ENCODE results near the gene GAS6. TPM values are rescaled to one million over a fixed set of nuclear protein-coding genes. Genes with fewer than 3 reads are reported as not detected.

GAS6 gene
- total RNA-seq, 2 experiments from 2014 or later = 0.17 TPM; not detected in 1

GRCh38 chr13:113854238-113855011 lies 9.5 kb downstream of the GAS6 start:
- POLR2A ChIA-PET = no interaction called here
- CTCF ChIA-PET = interaction anchor here (0.8 kb wide), 1 partner anchor 73 kb away, joined by 3 read pairs; no protein-coding TSS in a partner anchor

- ChIA-PET POLR2A (no interaction called here), CTCF (interaction anchor here (0.8 kb wide), 1 partner anchor 72 kb away, joined by 3 read pairs; no protein-coding TSS in a partner anchor)
Measured at GRCh38 chr13:113853518-113854237, 10.2 kb downstream of the GAS6 start.

- POLR2A ChIA-PET = no interaction called here
- CTCF ChIA-PET = no interaction called here
Measured at GRCh38 chr13:113852536-113853517, 11.0 kb downstream of the GAS6 start.

- ChIA-PET POLR2A (no interaction called here), CTCF (no interaction called here)
Measured at GRCh38 chr13:113851826-113852535, 11.9 kb downstream of the GAS6 start.

GRCh38 chr13:113851480-113851803 lies 12.4 kb downstream of the GAS6 start:
- CTCF ChIA-PET = no interaction called here

GRCh38 chr13:113850722-113851479 lies 13.0 kb downstream of the GAS6 start:
- ChIA-PET POLR2A (no interaction called here), CTCF (no interaction called here)

More at GRCh38 chr13:113851480-113851803, 12.4 kb downstream of the GAS6 start:
- POLR2A ChIA-PET = no interaction called here

- ChIA-PET POLR2A (no interaction called here), CTCF (no interaction called here)
Measured at GRCh38 chr13:113849981-113850721, 13.7 kb downstream of the GAS6 start.

GRCh38 chr13:113849546-113849945 lies 14.3 kb downstream of the GAS6 start:
- CTCF ChIA-PET = no interaction called here
- POLR2A ChIA-PET = no interaction called here

GRCh38 chr13:113848431-113849260 lies 15.2 kb downstream of the GAS6 start:
- POLR2A ChIA-PET = no interaction called here
- CTCF ChIA-PET = no interaction called here

- POLR2A ChIA-PET = no interaction called here
- CTCF ChIA-PET = no interaction called here
Measured at GRCh38 chr13:113848020-113848419, 15.9 kb downstream of the GAS6 start.

- POLR2A ChIA-PET = no interaction called here
- CTCF ChIA-PET = no interaction called here
Measured at GRCh38 chr13:113846636-113847318, 17.1 kb downstream of the GAS6 start.

- CTCF ChIA-PET = no interaction called here
Measured at GRCh38 chr13:113845723-113846635, 17.9 kb downstream of the GAS6 start.

GRCh38 chr13:113845055-113845454 lies 18.8 kb downstream of the GAS6 start:
- ChIA-PET CTCF (no interaction called here), POLR2A (no interaction called here)

More at GRCh38 chr13:113845723-113846635, 17.9 kb downstream of the GAS6 start:
- POLR2A ChIA-PET = no interaction called here

GRCh38 chr13:113843864-113844556 lies 19.9 kb downstream of the GAS6 start:
- ChIA-PET CTCF (no interaction called here), POLR2A (no interaction called here)

GRCh38 chr13:113843063-113843654 lies 20.7 kb downstream of the GAS6 start:
- ChIA-PET POLR2A (no interaction called here), CTCF (no interaction called here)
